Esophagus muscularis mucosa (tissue), 4 donors: Measurements from ENCODE around the gene CNFN. TPM values are rescaled to one million over a fixed set of nuclear protein-coding genes. Genes with fewer than 3 reads are reported as not detected.

Experiments
- DNase-seq: peaks from one replicate; pipeline ENCODE4 v3.0.0-alpha.2; 2017; ENCODE audit errors: extremely low spot score
- H3K27ac ChIP-seq, 4 donors: fragments of 200-600 bp; sonication (generic); replicated peaks in 1 of 4; 1 replicate in 3 of 4; 2 replicates in 1 of 4; pipeline ENCODE4 v1.5.1; 2016 to 2019; ENCODE audit warnings: mild to moderate bottlenecking in 1 of 4
- H3K27me3 ChIP-seq, 4 donors: fragments of 200-600 bp; sonication (generic); one replicate each; pipeline versions ENCODE4 v1.5.1 to v1.6.0; 2016 to 2019
- H3K36me3 ChIP-seq, 4 donors: fragments of 200-600 bp; sonication (generic); one replicate each; pipeline ENCODE4 v1.5.1; 2016 to 2019
- H3K4me1 ChIP-seq, 4 donors: fragments of 200-600 bp; sonication (generic); one replicate each; pipeline ENCODE4 v1.5.1; 2016 to 2019
- H3K4me3 ChIP-seq, 4 donors: fragments of 200-600 bp; sonication (generic); 1 replicate in 2 of 4; 2 replicates in 2 of 4; pipeline ENCODE4 v1.5.1; 2016 to 2019; ENCODE audit warnings: mild to moderate bottlenecking in 4 of 4, moderate library complexity in 1 of 4
- H3K9me3 ChIP-seq, 4 donors: fragments of 200-600 bp; sonication (generic); 1 replicate in 3 of 4; 2 replicates in 1 of 4; pipeline ENCODE4 v1.5.1; 2016 to 2019
- CTCF ChIP-seq, 3 experiments: fragments of 200-600 bp in 2 of 3; fragments of 450-650 bp in 1 of 3; sonication (generic) in 2 of 3; IDR thresholded peaks; one replicate each; pipeline ENCODE4 v1.5.1; 2017 to 2019; ENCODE audit warnings: antibody characterized with exemption in 3 of 3, mild to moderate bottlenecking in 2 of 3, moderate library complexity in 1 of 3
- EP300 ChIP-seq: sonication (generic); formaldehyde crosslinking; IDR thresholded peaks from one replicate; pipeline ENCODE4 v1.6.1; 2017; ENCODE audit warnings: antibody characterized with exemption
- POLR2A ChIP-seq: fragments of 450-650 bp; IDR thresholded peaks from one replicate; pipeline ENCODE4 v1.6.1; 2017; ENCODE audit warnings: antibody characterized with exemption, moderate library complexity, mild to moderate bottlenecking, low read depth
- POLR2AphosphoS5 ChIP-seq, 2 donors: sonication (generic); formaldehyde crosslinking; IDR thresholded peaks; one replicate each; pipeline ENCODE4 v1.6.1; 2017; ENCODE audit warnings: antibody characterized with exemption in 2 of 2
- WGBS: methylation state at CpG from one replicate; pipeline ENCODE4 v1.1.5; 2018; 5-methylcytosine and 5-hydroxymethylcytosine counted together
- intact Hi-C: fragments of 100-400 bp; cut with DNase I; formaldehyde crosslinking; loops from one replicate; pipeline ENCODE4 v1.15.1; 2023
- total RNA-seq, 4 donors: library from RNA; depleted of rRNA; stranded (reverse); fragments of >200 nt; gene quantifications; one replicate each; pipeline versions ENCODE4 v1.1.0 to v1.2.1, GENCODE V29; 2016

Gene CNFN
- total RNA-seq, 4 donors from 2014 or later = 0.92 to 2.5 TPM; not detected in 2

DNA sequence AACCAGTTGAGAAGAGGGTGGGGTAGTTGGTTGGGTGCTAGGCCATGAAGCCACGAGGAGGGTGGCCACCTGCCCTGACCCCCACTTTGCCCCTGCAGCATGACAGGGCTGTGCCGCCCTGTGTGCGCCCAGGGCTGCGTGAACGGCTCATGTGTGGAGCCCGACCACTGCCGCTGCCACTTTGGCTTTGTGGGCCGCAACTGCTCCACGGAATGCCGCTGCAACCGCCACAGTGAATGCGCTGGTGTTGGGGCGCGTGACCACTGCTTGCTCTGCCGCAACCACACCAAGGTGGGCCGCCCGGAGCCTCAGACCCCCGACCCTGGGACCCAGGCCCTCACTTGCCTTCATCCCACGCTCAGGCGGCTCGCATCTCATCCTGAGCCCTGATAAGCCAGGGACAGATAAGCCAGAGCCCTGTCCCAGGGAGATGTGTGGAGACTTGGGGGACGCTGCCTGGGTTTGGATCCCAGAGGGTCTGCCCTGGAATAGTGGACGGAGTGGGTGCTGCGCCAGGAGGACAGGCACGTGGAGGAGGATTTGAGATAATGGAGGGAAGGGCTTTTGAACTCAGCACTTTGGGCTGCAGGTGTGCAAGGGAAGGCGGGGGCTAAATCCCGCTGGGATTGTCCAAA lies 20.5 kb downstream of the CNFN start:
- no peaks in the 10 kb centered on the region for H3K9me3 ChIP-seq
- H3K4me3 ChIP-seq = no peak overlapping the region
- TF ChIP-seq CTCF (IDR thresholded peaks at IDR 0.05) (no peak), EP300 (no peak), POLR2A (no peak), POLR2AphosphoS5 (IDR thresholded peaks at IDR 0.05) (no peak)
- H3K36me3 ChIP-seq = peaks cover 5 to 55% (median 14%) of the 10 kb centered on the region in 4 donors
- peaks cover 19 to 29% (median 27%) of the 10 kb centered on the region in 4 donors for H3K4me1 ChIP-seq
- no peak for DNase-seq
- 91% methylated on average over 12 of the region's 27 CpGs for WGBS
- H3K27ac ChIP-seq = no peak overlapping the region
- H3K27me3 ChIP-seq = no peaks in the 10 kb centered on the region
- intact Hi-C loops = no loop called here

GRCh38 chr19:42368765-42369164 lies 21.3 kb downstream of the CNFN start:
- H3K4me1 ChIP-seq = peaks cover 19 to 29% (median 28%) of the 10 kb centered on the region in 4 donors
- H3K36me3 ChIP-seq = peaks cover 10 to 53% (median 19%) of the 10 kb centered on the region in 4 donors
- no peak overlapping the region for H3K27ac ChIP-seq
- WGBS = 93% methylated on average over 15 of the region's 15 CpGs
- TF ChIP-seq POLR2AphosphoS5 (IDR thresholded peaks at IDR 0.05) (no peak), CTCF (IDR thresholded peaks at IDR 0.05) (no peak), POLR2A (no peak), EP300 (no peak)
- DNase-seq = no peak
- H3K9me3 ChIP-seq = peaks cover 0 to 7% (median 0%) of the 10 kb centered on the region in 4 donors
- no peaks in the 10 kb centered on the region for H3K27me3 ChIP-seq
- intact Hi-C loops = no loop called here
- no peak overlapping the region for H3K4me3 ChIP-seq

- Histone ChIP-seq H3K27ac (no peak overlapping the region), H3K4me1 (peaks cover 19 to 29% (median 28%) of the 10 kb centered on the region in 4 donors), H3K27me3 (no peaks in the 10 kb centered on the region), H3K4me3 (no peak overlapping the region), H3K36me3 (peaks cover 14 to 53% (median 23%) of the 10 kb centered on the region in 4 donors), H3K9me3 (peaks cover 0 to 9% (median 0%) of the 10 kb centered on the region in 4 donors)
- intact Hi-C loops = no loop called here
- WGBS = 97% methylated on average over 11 of the region's 11 CpGs
- TF ChIP-seq POLR2AphosphoS5 (IDR thresholded peaks at IDR 0.05) = no peak
- TF ChIP-seq EP300 = no peak
- TF ChIP-seq POLR2A = no peak
- no peak for TF ChIP-seq CTCF (IDR thresholded peaks at IDR 0.05)
- DNase-seq = no peak
Observed at GRCh38 chr19:42368360-42368759, 21.7 kb downstream of the CNFN start.

GRCh38 chr19:42367929-42368328 lies 22.2 kb downstream of the CNFN start:
- Histone ChIP-seq H3K27me3 (no peaks in the 10 kb centered on the region), H3K36me3 (peaks cover 19 to 53% (median 26%) of the 10 kb centered on the region in 4 donors), H3K4me1 (peaks cover 19 to 29% (median 28%) of the 10 kb centered on the region in 4 donors), H3K4me3 (no peak overlapping the region), H3K9me3 (peaks cover 0 to 9% (median 0%) of the 10 kb centered on the region in 4 donors), H3K27ac (no peak overlapping the region)
- intact Hi-C loops = no loop called here
- no peak for DNase-seq
- TF ChIP-seq EP300 (no peak), POLR2A (no peak)
- WGBS = 91% methylated on average over 4 of the region's 4 CpGs

DNA sequence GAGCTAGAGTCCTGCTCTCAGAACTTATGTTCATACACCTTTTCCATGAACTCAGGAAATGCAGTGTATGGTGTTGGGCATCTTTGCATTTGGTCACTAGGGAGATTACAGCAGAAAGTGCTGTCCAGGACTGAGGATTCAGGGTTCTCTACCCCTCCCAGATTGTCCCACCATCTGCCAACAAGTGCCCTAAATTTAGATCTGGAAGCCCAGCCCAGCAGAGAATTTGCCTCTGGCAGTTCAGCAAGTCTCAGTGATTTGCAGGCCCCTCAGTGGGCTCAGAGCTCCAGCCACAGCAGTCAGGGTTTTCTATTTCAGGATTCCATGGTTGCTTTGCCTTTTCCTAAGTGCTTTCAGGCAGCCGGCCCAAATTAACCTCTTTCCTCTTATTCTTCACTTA lies 23.4 kb downstream of the CNFN start:
- H3K4me3 ChIP-seq = no peak overlapping the region
- H3K9me3 ChIP-seq = peaks cover 0 to 9% (median 0%) of the 10 kb centered on the region in 4 donors
- peaks cover 19 to 29% (median 28%) of the 10 kb centered on the region in 4 donors for H3K4me1 ChIP-seq
- no peak for TF ChIP-seq EP300
- no peak for TF ChIP-seq POLR2A
- TF ChIP-seq CTCF (IDR thresholded peaks at IDR 0.05) = no peak
- H3K27ac ChIP-seq = peak overlapping the region in 2 of 4 donors; percentile 19 to 44
- 36% methylated on average over 1 of the region's 1 CpG for WGBS
- intact Hi-C loops = no loop called here
- peaks cover 15 to 53% (median 36%) of the 10 kb centered on the region in 4 donors for H3K36me3 ChIP-seq
- DNase-seq = no peak
- no peaks in the 10 kb centered on the region for H3K27me3 ChIP-seq
